ENCODE measurements around the gene ALOX5AP. TPM values are rescaled to one million over a fixed set of nuclear protein-coding genes. Genes with fewer than 3 reads are reported as not detected.

ALOX5AP gene
- total RNA-seq, 1 experiment from 2014 or later = 1.5 TPM

- intact Hi-C loops (cut with micrococcal nuclease) = no loop called here
- Mint-ChIP-seq H3K4me1 (ENCODE audit: insufficient read depth, unreplicated experiment) (no peaks in the 10 kb centered on the region), H3K4me3 (ENCODE audit: unreplicated experiment) (no peak overlapping the region), H3K27ac (ENCODE audit: low read depth, unreplicated experiment) (no peak overlapping the region), H3K36me3 (ENCODE audit: insufficient read depth, unreplicated experiment) (no peaks in the 10 kb centered on the region), H3K27me3 (ENCODE audit: insufficient read depth, unreplicated experiment) (no peaks in the 10 kb centered on the region), H3K9me3 (ENCODE audit: unreplicated experiment) (no peaks in the 10 kb centered on the region)
- BruUV-seq (replicated peaks) = no TSS peak
- ChIA-PET CTCF (interaction anchor here (0.6 kb wide), 1 partner anchor 301 kb away, joined by 3 read pairs; no protein-coding TSS in a partner anchor), POLR2A (no interaction called here)
- no peak for TF ChIP-seq CTCF (IDR thresholded peaks at IDR 0.05; ENCODE audit: unreplicated experiment)
- no peak for DNase-seq (ENCODE audit: unreplicated experiment)
Measured at GRCh38 chr13:30724778-30725177, 10.6 kb upstream of the ALOX5AP start.

- Mint-ChIP-seq H3K36me3 (ENCODE audit: insufficient read depth, unreplicated experiment) (no peaks in the 10 kb centered on the region), H3K4me1 (ENCODE audit: insufficient read depth, unreplicated experiment) (no peaks in the 10 kb centered on the region), H3K27me3 (ENCODE audit: insufficient read depth, unreplicated experiment) (no peaks in the 10 kb centered on the region), H3K9me3 (ENCODE audit: unreplicated experiment) (no peaks in the 10 kb centered on the region), H3K4me3 (ENCODE audit: unreplicated experiment) (no peak overlapping the region), H3K27ac (ENCODE audit: low read depth, unreplicated experiment) (no peak overlapping the region)
- TF ChIP-seq CTCF (IDR thresholded peaks at IDR 0.05; ENCODE audit: unreplicated experiment) = no peak
- POLR2A ChIA-PET = no interaction called here
- no TSS peak for BruUV-seq (replicated peaks)
- CTCF ChIA-PET = interaction anchor here (0.6 kb wide), 1 partner anchor 302 kb away, joined by 3 read pairs; no protein-coding TSS in a partner anchor
- intact Hi-C loops (cut with micrococcal nuclease) = no loop called here
- no peak for DNase-seq (ENCODE audit: unreplicated experiment)
Measured at GRCh38 chr13:30725326-30726085, 9.8 kb upstream of the ALOX5AP start.

- no peak for DNase-seq (ENCODE audit: unreplicated experiment)
- BruUV-seq (replicated peaks) = no TSS peak
- no peak overlapping the region for H3K27ac Mint-ChIP-seq (ENCODE audit: low read depth, unreplicated experiment)
- intact Hi-C loops (cut with micrococcal nuclease) = no loop called here
- no peaks in the 10 kb centered on the region for H3K9me3 Mint-ChIP-seq (ENCODE audit: unreplicated experiment)
- H3K36me3 Mint-ChIP-seq (ENCODE audit: insufficient read depth, unreplicated experiment) = no peaks in the 10 kb centered on the region
- ChIA-PET CTCF (no interaction called here), POLR2A (no interaction called here)
- H3K4me3 Mint-ChIP-seq (ENCODE audit: unreplicated experiment) = no peak overlapping the region
- no peaks in the 10 kb centered on the region for H3K27me3 Mint-ChIP-seq (ENCODE audit: insufficient read depth, unreplicated experiment)
- no peaks in the 10 kb centered on the region for H3K4me1 Mint-ChIP-seq (ENCODE audit: insufficient read depth, unreplicated experiment)
- no peak for TF ChIP-seq CTCF (IDR thresholded peaks at IDR 0.05; ENCODE audit: unreplicated experiment)
Measured at GRCh38 chr13:30726192-30726591, 9.2 kb upstream of the ALOX5AP start.

GRCh38 chr13:30727491-30728355 is 7.6 kb upstream of the ALOX5AP start:
- H3K36me3 Mint-ChIP-seq (ENCODE audit: insufficient read depth, unreplicated experiment) = no peaks in the 10 kb centered on the region
- H3K9me3 Mint-ChIP-seq (ENCODE audit: unreplicated experiment) = no peaks in the 10 kb centered on the region
- H3K4me3 Mint-ChIP-seq (ENCODE audit: unreplicated experiment) = no peak overlapping the region
- H3K27me3 Mint-ChIP-seq (ENCODE audit: insufficient read depth, unreplicated experiment) = no peaks in the 10 kb centered on the region
- no peaks in the 10 kb centered on the region for H3K4me1 Mint-ChIP-seq (ENCODE audit: insufficient read depth, unreplicated experiment)
- intact Hi-C loops (cut with micrococcal nuclease) = no loop called here
- no peak overlapping the region for H3K27ac Mint-ChIP-seq (ENCODE audit: low read depth, unreplicated experiment)
- BruUV-seq (replicated peaks) = no TSS peak
- DNase-seq (ENCODE audit: unreplicated experiment) = no peak
- ChIA-PET CTCF (interaction anchor here (0.6 to 0.8 kb wide), 2 partner anchors 10 to 101 kb away, joined by 3 read pairs; no protein-coding TSS in a partner anchor), POLR2A (no interaction called here)
- TF ChIP-seq CTCF (IDR thresholded peaks at IDR 0.05; ENCODE audit: unreplicated experiment) = no peak

All from MCF 10A (cell line).